Neutrophil (primary cell): Measurements from ENCODE around the gene MECR.

ENCODE experiments used
- H3K27ac ChIP-seq: fragments of 200-600 bp; sonication (generic); 2 replicates; pipeline ENCODE4 v1.5.1; 2016; ENCODE audit warnings: mild to moderate bottlenecking, moderate library complexity
- H3K27me3 ChIP-seq: fragments of 200-600 bp; sonication (generic); 2 replicates; pipeline ENCODE4 v1.6.0; 2016; ENCODE audit warnings: mild to moderate bottlenecking
- H3K36me3 ChIP-seq: fragments of 200-600 bp; sonication (generic); 2 replicates; pipeline ENCODE4 v1.5.1; 2017
- H3K4me1 ChIP-seq, 2 experiments: fragments of 200-600 bp in 1 of 2; sonication (generic) in 1 of 2; 1 replicate in 1 of 2; 2 replicates in 1 of 2; pipeline versions ENCODE4 v1.5.1 to v1.6.1; 2013 to 2016; ENCODE audit warnings: low read depth in 1 of 2, low read length in 1 of 2, mild to moderate bottlenecking in 1 of 2, moderate library complexity in 1 of 2; ENCODE audit not compliant: control insufficient read depth in 1 of 2, insufficient read depth in 1 of 2
- H3K4me3 ChIP-seq, 2 experiments: fragments of 200-600 bp in 1 of 2; sonication (generic) in 1 of 2; 1 replicate in 1 of 2; 2 replicates in 1 of 2; pipeline ENCODE4 v1.5.1; 2013 to 2016; ENCODE audit warnings: low read depth in 1 of 2, low read length in 1 of 2, mild to moderate bottlenecking in 1 of 2, moderate library complexity in 1 of 2
- H3K9me3 ChIP-seq: fragments of 200-600 bp; sonication (generic); 2 replicates; pipeline ENCODE4 v1.5.1; 2016
- CTCF ChIP-seq: fragments of 200-600 bp; sonication (generic); IDR thresholded peaks from 2 replicates; pipeline ENCODE4 v1.5.1; 2016; ENCODE audit warnings: antibody characterized with exemption

The MECR gene

GRCh38 chr1:29190718-29191117 is 40.0 kb downstream of the MECR start:
- H3K36me3 ChIP-seq: no peaks in the 10 kb centered on the region
- no peak overlapping the region for H3K4me3 ChIP-seq
- H3K4me1 ChIP-seq: no peaks in the 10 kb centered on the region
- no peak for TF ChIP-seq CTCF
- no peak overlapping the region for H3K27ac ChIP-seq
- H3K9me3 ChIP-seq: no peaks in the 10 kb centered on the region
- H3K27me3 ChIP-seq: no peaks in the 10 kb centered on the region

DNA sequence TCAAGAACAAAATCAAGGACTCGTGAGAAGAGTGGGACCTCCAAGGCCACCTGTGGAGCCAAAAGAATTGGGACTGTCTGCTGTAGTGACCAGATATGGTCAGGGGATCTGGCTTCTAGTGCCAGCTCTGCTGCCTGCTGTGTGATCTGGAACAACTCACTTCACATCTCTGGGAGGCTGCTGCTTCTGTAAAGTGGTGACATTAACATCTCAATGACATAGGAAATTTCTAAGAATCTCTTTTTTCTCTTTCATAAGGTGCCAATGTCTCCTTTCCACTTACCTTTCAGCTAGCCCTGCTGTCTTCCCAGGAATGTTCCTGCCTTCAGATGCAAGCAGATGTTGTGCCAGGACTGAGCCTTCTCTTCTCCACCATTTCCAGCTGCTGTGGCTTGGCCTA is 44.0 kb downstream of the MECR start:
- H3K36me3 ChIP-seq: no peaks in the 10 kb centered on the region
- TF ChIP-seq CTCF: no peak
- no peaks in the 10 kb centered on the region for H3K27me3 ChIP-seq
- no peak overlapping the region for H3K4me3 ChIP-seq
- peaks cover 9 to 11% of the 10 kb centered on the region in 2 experiments for H3K4me1 ChIP-seq
- H3K27ac ChIP-seq: no peak overlapping the region
- no peaks in the 10 kb centered on the region for H3K9me3 ChIP-seq

- H3K9me3 ChIP-seq: no peaks in the 10 kb centered on the region
- H3K4me1 ChIP-seq: peaks cover 9 to 11% of the 10 kb centered on the region in 2 experiments
- no peak overlapping the region for H3K27ac ChIP-seq
- TF ChIP-seq CTCF: no peak
- H3K27me3 ChIP-seq: no peaks in the 10 kb centered on the region
- H3K4me3 ChIP-seq: no peak overlapping the region
- no peaks in the 10 kb centered on the region for H3K36me3 ChIP-seq
Measured at GRCh38 chr1:29186252-29186651, 44.5 kb downstream of the MECR start.

- TF ChIP-seq CTCF: no peak
Measured at GRCh38 chr1:29183287-29183686, 47.4 kb downstream of the MECR start.

DNA sequence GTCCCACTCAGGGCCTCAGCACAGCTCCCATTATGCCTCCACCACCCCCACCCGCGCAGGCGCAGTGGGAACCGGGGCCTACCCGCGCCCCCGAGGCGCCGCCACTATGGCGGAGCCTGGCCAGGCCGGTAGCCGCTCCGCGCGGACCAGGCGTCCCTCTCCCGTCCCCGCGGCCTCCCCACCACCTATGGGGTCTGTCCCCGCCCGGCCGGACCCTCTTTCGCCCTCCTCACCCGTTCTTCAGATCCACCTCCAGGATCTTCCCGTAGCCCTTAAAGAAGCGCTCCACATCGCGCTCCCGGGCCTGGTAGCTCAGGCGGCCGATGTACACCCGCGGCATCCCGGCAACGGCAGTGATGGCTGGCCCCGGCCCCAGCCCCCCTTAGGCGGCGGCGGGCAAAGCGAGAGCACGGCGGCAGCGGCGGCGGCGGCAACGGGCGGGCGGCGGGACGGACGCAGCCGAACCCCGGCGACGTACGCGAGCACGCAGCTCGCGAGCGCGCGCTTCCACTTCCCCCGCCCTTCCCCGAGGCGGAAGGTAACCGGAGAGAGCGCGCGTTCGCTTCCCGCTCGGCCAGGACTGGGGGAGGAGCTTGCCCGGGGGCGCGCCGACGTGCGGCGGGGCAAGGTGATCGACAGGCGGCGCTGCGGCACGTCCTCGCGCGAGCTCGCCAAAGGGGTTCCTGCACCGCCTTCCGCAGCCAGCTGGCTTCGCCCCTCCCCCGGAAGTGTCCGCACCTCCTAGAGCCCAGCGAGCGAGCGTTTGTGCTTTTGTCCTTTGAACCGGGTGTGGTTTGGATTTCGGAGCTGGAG is 49.1 kb downstream of the MECR start, which contains the start of gene SRSF4:
TSS of gene SRSF4 (minus strand) at position 488 of the 813 bp plus-strand sequence. CDS start at position 340, 148 bp downstream.
- H3K4me3 ChIP-seq: peak within 1 kb of the TSS; percentile 76 to 100
- no peaks in the 10 kb centered on the region for H3K27me3 ChIP-seq
- TF ChIP-seq CTCF: peak; percentile 96
- H3K36me3 ChIP-seq: no peaks in the 10 kb centered on the region
- peaks cover 50 to 54% of the 10 kb centered on the region in 2 experiments for H3K4me1 ChIP-seq
- H3K9me3 ChIP-seq: no peaks in the 10 kb centered on the region
- peak within 1 kb of the TSS; percentile 97 for H3K27ac ChIP-seq

More at GRCh38 chr1:29183287-29183686, 47.4 kb downstream of the MECR start:
- H3K27ac ChIP-seq: no peak overlapping the region
- no peak overlapping the region for H3K4me3 ChIP-seq
- H3K36me3 ChIP-seq: no peaks in the 10 kb centered on the region
- H3K9me3 ChIP-seq: no peaks in the 10 kb centered on the region
- H3K27me3 ChIP-seq: no peaks in the 10 kb centered on the region
- H3K4me1 ChIP-seq: peaks cover 38 to 41% of the 10 kb centered on the region in 2 experiments
